PC-3 (cell line): ENCODE results near the gene UBC. TPM values are rescaled to one million over a fixed set of nuclear protein-coding genes. Genes with fewer than 3 reads are reported as not detected.

ENCODE experiments used
- ATAC-seq: fragments of 200-7000 bp; cut with Tn5 transposase; 2 replicates; pipeline ENCODE4 v1.9.1; 2020; ENCODE audit warnings: mild to moderate bottlenecking, moderate library complexity
- BruUV-seq: library from RNA; stranded (reverse); fragments of 400-500 nt; replicated peaks from 2 replicates; lab custom pipeline; 2021; lab: Mats Ljungman, UMichigan
- CTCF ChIA-PET: fragments of 300-600 bp; sonication (Branson Sonifier 250); formaldehyde crosslinking; loops from one replicate; lab custom pipeline; 2022; ENCODE audit warnings: antibody characterized with exemption; lab: Charles Lee
- POLR2A ChIA-PET: fragments of 300-600 bp; sonication (Branson Sonifier 250); formaldehyde crosslinking; loops from one replicate; lab custom pipeline; 2022; ENCODE audit warnings: antibody characterized with exemption; ENCODE audit not compliant: unreplicated experiment; lab: Charles Lee
- DNase-seq: peaks from one replicate; pipeline ENCODE4 v3.0.0-alpha.2; 2015
- H2AFZ ChIP-seq: fragments of 300-600 bp; sonication (generic); 2 replicates; pipeline ENCODE4 v1.6.0; 2016; ENCODE audit warnings: antibody characterized with exemption, low read length
- H3F3A ChIP-seq: fragments of 300-600 bp; sonication (generic); one replicate; pipeline ENCODE4 v1.6.0; 2017; ENCODE audit warnings: antibody characterized with exemption, low read length, control low read depth, mild to moderate bottlenecking; ENCODE audit not compliant: unreplicated experiment
- H3K27ac ChIP-seq: fragments of 300-600 bp; sonication (generic); 2 replicates; pipeline ENCODE4 v1.5.1; 2016; ENCODE audit warnings: mild to moderate bottlenecking, low read length
- H3K27me3 ChIP-seq: fragments of 300-600 bp; sonication (generic); 2 replicates; pipeline ENCODE4 v1.6.1; 2016; ENCODE audit warnings: low read length, mixed read lengths
- H3K36me3 ChIP-seq: fragments of 300-600 bp; sonication (generic); 2 replicates; pipeline ENCODE4 v1.6.1; 2016; ENCODE audit warnings: low read depth, mixed run types, low read length, mixed read lengths
- H3K4me1 ChIP-seq: fragments of 300-600 bp; sonication (generic); 2 replicates; pipeline ENCODE4 v1.5.1; 2016; ENCODE audit warnings: low read length; ENCODE audit not compliant: insufficient read depth
- H3K4me2 ChIP-seq: fragments of 300-600 bp; sonication (generic); 2 replicates; pipeline ENCODE4 v1.6.0; 2016; ENCODE audit warnings: low read length
- H3K4me3 ChIP-seq: fragments of 300-600 bp; sonication (generic); 2 replicates; pipeline ENCODE4 v1.5.1; 2016; ENCODE audit warnings: mild to moderate bottlenecking, low read length, mixed read lengths
- H3K79me2 ChIP-seq: fragments of 300-600 bp; sonication (generic); 2 replicates; pipeline ENCODE4 v1.6.1; 2017; ENCODE audit warnings: low read length, mixed read lengths
- H3K9ac ChIP-seq: fragments of 300-600 bp; sonication (generic); 2 replicates; pipeline ENCODE4 v1.6.0; 2016; ENCODE audit warnings: mild to moderate bottlenecking, low read length
- H3K9me2 ChIP-seq: fragments of 300-600 bp; sonication (generic); replicated peaks from 2 replicates; pipeline ENCODE4 v1.6.1; 2016; ENCODE audit warnings: mixed run types, low read length, mixed read lengths
- H3K9me3 ChIP-seq: fragments of 300-600 bp; sonication (generic); 2 replicates; pipeline ENCODE4 v1.6.1; 2016; ENCODE audit warnings: low read length, mixed read lengths
- H4K20me1 ChIP-seq: fragments of 300-600 bp; sonication (generic); 2 replicates; pipeline ENCODE4 v1.6.1; 2016; ENCODE audit warnings: low read length, mixed read lengths
- EZH2 ChIP-seq: fragments of 300-600 bp; sonication (generic); IDR thresholded peaks from one replicate; pipeline ENCODE4 v1.6.1; 2017; ENCODE audit warnings: antibody characterized with exemption, mild to moderate bottlenecking, low read length; ENCODE audit not compliant: unreplicated experiment
- EZH2phosphoT487 ChIP-seq: fragments of 300-600 bp; sonication (generic); IDR thresholded peaks from 2 replicates; pipeline ENCODE4 v1.6.1; 2018; ENCODE audit warnings: mild to moderate bottlenecking, antibody characterized with exemption, low read length, borderline replicate concordance
- intact Hi-C: fragments of 100-400 bp; cut with micrococcal nuclease; formaldehyde crosslinking; loops from 2 replicates; pipeline ENCODE4 v1.9.0; 2023
- total RNA-seq: library from RNA; depleted of rRNA; stranded (reverse); fragments of >200 nt; gene quantifications from 2 replicates; pipeline ENCODE4 v1.2.3, GENCODE V29; 2014
- TF ChIP-seq, protein P1 (sequence below): fragments of 300-600 bp; sonication (generic); conservative IDR thresholded peaks from 2 replicates; pipeline ENCODE4 v1.5.1; 2017; ENCODE audit warnings: antibody characterized with exemption, low read depth, mild to moderate bottlenecking, low read length

The UBC gene
- total RNA-seq, 1 experiment from 2014 or later: 1,587 TPM

DNA sequence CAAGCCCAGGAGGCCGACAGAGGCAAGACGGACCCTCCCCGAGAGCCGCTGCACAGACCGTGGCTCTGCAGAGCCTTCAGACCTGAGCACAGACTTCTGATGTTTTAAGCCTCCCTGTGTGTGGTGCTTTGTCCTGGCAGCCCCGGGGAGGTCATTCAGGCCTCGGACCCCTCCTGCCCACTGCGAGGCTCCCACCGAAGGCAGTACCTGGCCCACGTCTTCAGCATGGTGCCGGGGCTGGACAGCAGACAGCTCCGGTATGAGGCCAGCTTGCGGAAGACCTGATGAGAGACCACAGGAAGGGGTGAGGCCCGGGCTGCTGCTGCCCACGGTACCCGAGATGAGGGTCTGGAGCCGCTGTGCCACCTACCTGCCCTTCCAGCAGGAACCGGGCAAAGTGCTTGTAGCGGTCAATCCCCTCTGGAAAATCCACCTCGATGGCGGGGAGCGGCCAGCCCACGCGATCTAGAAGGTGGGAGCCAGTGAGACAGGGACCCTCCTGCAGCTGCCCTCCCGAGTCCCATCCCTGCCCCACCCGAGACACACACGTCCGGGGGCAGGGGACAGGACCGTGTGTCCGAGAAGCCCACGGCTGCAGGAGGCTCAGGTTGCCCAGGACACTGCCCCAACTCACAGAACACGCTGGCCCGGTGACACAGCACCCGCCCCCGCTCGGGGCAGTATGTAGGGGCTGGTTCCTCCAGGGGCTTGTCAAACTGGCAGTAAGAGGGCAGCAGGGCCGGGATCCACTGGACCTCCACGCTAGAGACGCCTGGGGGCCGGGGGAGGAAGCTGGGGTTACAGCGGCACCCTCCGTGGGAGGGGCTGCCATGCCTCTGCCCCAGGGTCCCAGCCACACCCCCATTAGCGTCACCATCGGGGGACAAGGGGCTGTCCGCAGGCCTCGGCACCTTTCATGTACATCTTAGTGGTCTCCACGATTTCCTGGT, 35.6 kb upstream of the UBC start:
- POLR2A ChIA-PET: no interaction called here
- Histone ChIP-seq H3K79me2 (no peaks in the 10 kb centered on the region), H3K9me3 (no peaks in the 10 kb centered on the region), H3K4me3 (no peak overlapping the region), H3K9ac (no peak overlapping the region), H3F3A (no peaks in the 10 kb centered on the region), H2AFZ (no peak overlapping the region), H3K4me1 (no peaks in the 10 kb centered on the region), H3K27me3 (no peaks in the 10 kb centered on the region), H3K27ac (no peak overlapping the region), H4K20me1 (no peaks in the 10 kb centered on the region), H3K36me3 (peaks cover 47% of the 10 kb centered on the region), H3K9me2 (no peaks in the 10 kb centered on the region), H3K4me2 (no peak overlapping the region)
- TF ChIP-seq EZH2 (no peak), EZH2phosphoT487 (no peak)
- TF ChIP-seq, protein P1, sequence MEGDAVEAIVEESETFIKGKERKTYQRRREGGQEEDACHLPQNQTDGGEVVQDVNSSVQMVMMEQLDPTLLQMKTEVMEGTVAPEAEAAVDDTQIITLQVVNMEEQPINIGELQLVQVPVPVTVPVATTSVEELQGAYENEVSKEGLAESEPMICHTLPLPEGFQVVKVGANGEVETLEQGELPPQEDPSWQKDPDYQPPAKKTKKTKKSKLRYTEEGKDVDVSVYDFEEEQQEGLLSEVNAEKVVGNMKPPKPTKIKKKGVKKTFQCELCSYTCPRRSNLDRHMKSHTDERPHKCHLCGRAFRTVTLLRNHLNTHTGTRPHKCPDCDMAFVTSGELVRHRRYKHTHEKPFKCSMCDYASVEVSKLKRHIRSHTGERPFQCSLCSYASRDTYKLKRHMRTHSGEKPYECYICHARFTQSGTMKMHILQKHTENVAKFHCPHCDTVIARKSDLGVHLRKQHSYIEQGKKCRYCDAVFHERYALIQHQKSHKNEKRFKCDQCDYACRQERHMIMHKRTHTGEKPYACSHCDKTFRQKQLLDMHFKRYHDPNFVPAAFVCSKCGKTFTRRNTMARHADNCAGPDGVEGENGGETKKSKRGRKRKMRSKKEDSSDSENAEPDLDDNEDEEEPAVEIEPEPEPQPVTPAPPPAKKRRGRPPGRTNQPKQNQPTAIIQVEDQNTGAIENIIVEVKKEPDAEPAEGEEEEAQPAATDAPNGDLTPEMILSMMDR: no peak
- no TSS peak for BruUV-seq
- CTCF ChIA-PET: no interaction called here
- no peak for DNase-seq
- intact Hi-C loops: no loop called here
- no peak for ATAC-seq

DNA sequence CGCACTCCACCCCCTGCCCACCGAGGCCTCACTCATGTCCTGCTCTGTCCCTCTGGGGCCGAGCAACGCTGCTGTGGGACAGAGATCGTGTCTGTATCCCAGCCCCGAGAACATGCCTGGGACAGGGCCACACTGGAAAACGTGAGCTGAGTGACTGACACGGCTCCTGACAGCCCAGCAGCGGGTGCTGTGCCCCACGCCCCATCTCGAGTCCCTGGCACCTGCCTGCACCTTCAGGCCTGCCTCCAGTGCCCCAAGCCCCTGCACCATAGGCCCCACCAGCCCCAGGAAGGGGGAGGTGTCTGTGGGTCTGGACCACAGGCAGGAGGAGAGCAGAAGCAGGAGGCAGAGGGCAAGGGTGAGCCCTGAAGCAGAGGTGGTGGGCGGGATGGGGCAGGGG, 34.6 kb upstream of the UBC start:
- Histone ChIP-seq H3F3A (no peaks in the 10 kb centered on the region), H3K9ac (no peak overlapping the region), H4K20me1 (no peaks in the 10 kb centered on the region), H3K27me3 (no peaks in the 10 kb centered on the region), H3K4me3 (no peak overlapping the region), H3K4me2 (no peak overlapping the region), H3K36me3 (peaks cover 45% of the 10 kb centered on the region), H3K9me3 (no peaks in the 10 kb centered on the region), H2AFZ (no peak overlapping the region), H3K27ac (no peak overlapping the region), H3K4me1 (no peaks in the 10 kb centered on the region), H3K9me2 (no peaks in the 10 kb centered on the region), H3K79me2 (no peaks in the 10 kb centered on the region)
- intact Hi-C loops: no loop called here
- ATAC-seq (no peak), DNase-seq (no peak)
- BruUV-seq: no TSS peak
- POLR2A ChIA-PET: no interaction called here
- TF ChIP-seq EZH2 (no peak), EZH2phosphoT487 (no peak)
- TF ChIP-seq, protein P1: no peak
- CTCF ChIA-PET: no interaction called here
